ENCODE measurements around the gene PSIP1. TPM values are rescaled to one million over a fixed set of nuclear protein-coding genes. Genes with fewer than 3 reads are reported as not detected.

PSIP1 gene
- total and polyA plus RNA-seq, 2 of the 4 experiments (the other 2 are of a cell fraction) = 21.8 to 27.2 TPM

GRCh38 chr9:15552636-15553527 is 42.1 kb upstream of the PSIP1 start, which contains the start of gene CCDC171:
CCDC171 (plus strand) TSS chr9:15553043; CDS start chr9:15564089, 11,046 bp downstream.
- POLR2A ChIA-PET (ENCODE audit: unreplicated experiment) = interaction anchor here (0.5 to 0.6 kb wide), 3 partner anchors 10 to 41 kb away, joined by 3 to 4 read pairs (median 3); no protein-coding TSS in a partner anchor
- no peaks in the 10 kb centered on the region for H3K27me3 ChIP-seq (ENCODE audit: control insufficient read depth, insufficient read depth, low read length)
- CTCF ChIA-PET = interaction anchor here (0.6 to 1.2 kb wide), 5 partner anchors 14 to 129 kb away, joined by 3 to 4 read pairs (median 3); no protein-coding TSS in a partner anchor
- H3K9ac ChIP-seq (ENCODE audit: low read depth, low read length) = peak within 1 kb of the TSS; percentile 74
- WGBS, 2 experiments (ENCODE audit: extremely low coverage in 2 of 2, insufficient read length in 1 of 2) = 0% methylated on average over 20 of the region's 65 CpGs; no CpG with 5 or more reads in 1 of the 2 experiments
- H4K5ac ChIP-seq (ENCODE audit: low read depth, low read length) = peak within 1 kb of the TSS; percentile 46
- H2BK20ac ChIP-seq (ENCODE audit: low read depth, low read length) = 0 out of 2 replicates have a peak within 1 kb of the TSS, but pooled peaks have one; percentile 8
- H2AFZ ChIP-seq (replicated peaks; ENCODE audit: low read length, poor library complexity) = peak within 1 kb of the TSS; percentile 99
- H3K56ac ChIP-seq (ENCODE audit: extremely low read depth, insufficient read depth, low read length) = peak within 1 kb of the TSS; percentile 76
- intact Hi-C loops (cut with micrococcal nuclease) = loop anchor here (1.0 kb wide), 1 partner anchor 53 kb away; no protein-coding TSS in a partner anchor
- no peaks in the 10 kb centered on the region; a peak in 1 of 4 replicates for H3K79me1 ChIP-seq (ENCODE audit: low read depth in 1 of 2, low read length in 2 of 2)
- H2BK5ac ChIP-seq (ENCODE audit: low read depth, low read length, poor library complexity, severe bottlenecking) = peak within 1 kb of the TSS; percentile 73
- no peaks in the 10 kb centered on the region for H3K36me3 ChIP-seq (ENCODE audit: control insufficient read depth, insufficient read depth, low read length)
- peak within 1 kb of the TSS; percentile 62 for H3K4me3 ChIP-seq (ENCODE audit: insufficient read depth, low read depth, low read length)
- in situ Hi-C loops (cut with MboI; ENCODE audit: low sequenced_read_pairs) = no loop called here
- no peak within 1 kb of the TSS for H2AK5ac ChIP-seq (ENCODE audit: low read depth, low read length)
- no TSS peak for BruUV-seq (replicated peaks)
- H2BK15ac ChIP-seq (ENCODE audit: low read depth, low read length) = no peak within 1 kb of the TSS; the same call in 2 of the 3 replicates
- H4K20me1 ChIP-seq (ENCODE audit: insufficient read depth, low read length) = no peaks in the 10 kb centered on the region
- no peaks in the 10 kb centered on the region for H3K4me1 ChIP-seq (ENCODE audit: control insufficient read depth, insufficient read depth, low read length)
- H2BK120ac ChIP-seq (ENCODE audit: low read depth, low read length) = peak within 1 kb of the TSS; percentile 55
- peak within 1 kb of the TSS; percentile 62 for H3K14ac ChIP-seq (replicated peaks; ENCODE audit: low read depth, low read length)
- H4K91ac ChIP-seq (ENCODE audit: insufficient read depth, low read depth, low read length) = peak within 1 kb of the TSS; percentile 50
- peak within 1 kb of the TSS; percentile 38; the same call in 1 of the 2 replicates for H3K18ac ChIP-seq (ENCODE audit: low read depth, low read length)
- H3K4me2 ChIP-seq (ENCODE audit: low read depth, low read length) = peak within 1 kb of the TSS; percentile 93
- dilution Hi-C loops (cut with HindIII; ENCODE audit: low sequenced_read_pairs, unreplicated experiment) = no loop called here
- H2AK9ac ChIP-seq (replicated peaks; ENCODE audit: low read depth, low read length, poor library complexity) = peak within 1 kb of the TSS; percentile 77
- peak within 1 kb of the TSS; percentile 18 to 86; a peak in 3 of 4 replicates for H4K8ac ChIP-seq (ENCODE audit: low read depth in 2 of 2, low read length in 2 of 2)
- peak within 1 kb of the TSS; percentile 71 for H3K23ac ChIP-seq (ENCODE audit: low read depth, low read length)
- H3K9me1 ChIP-seq (ENCODE audit: insufficient read depth, low read length) = no peaks in the 10 kb centered on the region
- ATAC-seq (ENCODE audit: low read depth) (peak; percentile 99), DNase-seq (peak; percentile 95)
- H3K4ac ChIP-seq (ENCODE audit: low read depth, low read length) = peak within 1 kb of the TSS; percentile 81
- no peaks in the 10 kb centered on the region for H3K9me3 ChIP-seq (ENCODE audit: control insufficient read depth, insufficient read depth, low read length)
- peak within 1 kb of the TSS; percentile 85 for H3K27ac ChIP-seq (ENCODE audit: insufficient read depth, low read length)
- TF ChIP-seq CHD1 (IDR thresholded peaks at IDR 0.05; ENCODE audit: low read depth, low read length) (no peak), SMC3 (IDR thresholded peaks at IDR 0.05; ENCODE audit: low read depth, low read length) (no peak), FOS (IDR thresholded peaks at IDR 0.05; ENCODE audit: low read depth, low read length) (no peak), POLR2A (IDR thresholded peaks at IDR 0.05; ENCODE audit: low read depth, low read length) (peak; percentile 35; the same call in 1 of the 2 replicates), BHLHE40 (IDR thresholded peaks at IDR 0.05; ENCODE audit: low read depth, low read length) (no peak), USF2 (IDR thresholded peaks at IDR 0.05; ENCODE audit: low read depth, low read length) (no peak), CEBPB (IDR thresholded peaks at IDR 0.05; ENCODE audit: low read depth, low read length) (no peak), MAZ (IDR thresholded peaks at IDR 0.05; ENCODE audit: borderline replicate concordance, low read depth, low read length) (peak; percentile 35; the same call in 1 of the 2 replicates), MAFK (IDR thresholded peaks at IDR 0.05; ENCODE audit: low read depth, low read length) (no peak), NFE2L2 (IDR thresholded peaks at IDR 0.05; ENCODE audit: low read depth, low read length) (no peak), RCOR1 (IDR thresholded peaks at IDR 0.05; ENCODE audit: insufficient replicate concordance, low read length) (peak; percentile 26), RFX5 (IDR thresholded peaks at IDR 0.05; ENCODE audit: low read depth, low read length) (peak; percentile 31; the same call in 1 of the 2 replicates), MXI1 (IDR thresholded peaks at IDR 0.05; ENCODE audit: borderline replicate concordance, low read depth, low read length) (peak; percentile 91), RAD21 (IDR thresholded peaks at IDR 0.05; ENCODE audit: low read length) (no peak)
- TF ChIP-seq, protein P1, sequence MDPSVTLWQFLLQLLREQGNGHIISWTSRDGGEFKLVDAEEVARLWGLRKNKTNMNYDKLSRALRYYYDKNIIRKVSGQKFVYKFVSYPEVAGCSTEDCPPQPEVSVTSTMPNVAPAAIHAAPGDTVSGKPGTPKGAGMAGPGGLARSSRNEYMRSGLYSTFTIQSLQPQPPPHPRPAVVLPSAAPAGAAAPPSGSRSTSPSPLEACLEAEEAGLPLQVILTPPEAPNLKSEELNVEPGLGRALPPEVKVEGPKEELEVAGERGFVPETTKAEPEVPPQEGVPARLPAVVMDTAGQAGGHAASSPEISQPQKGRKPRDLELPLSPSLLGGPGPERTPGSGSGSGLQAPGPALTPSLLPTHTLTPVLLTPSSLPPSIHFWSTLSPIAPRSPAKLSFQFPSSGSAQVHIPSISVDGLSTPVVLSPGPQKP (IDR thresholded peaks at IDR 0.05; ENCODE audit: borderline replicate concordance, low read depth, low read length) = 0 out of 2 replicates have a peak, but pooled peaks have one; percentile 37
